ENCODE data around the gene DPF3. TPM values are rescaled to one million over a fixed set of nuclear protein-coding genes. Genes with fewer than 3 reads are reported as not detected.

Gene DPF3
- total and polyA plus RNA-seq, 9 of the 15 experiments (the other 6 are each of a cell fraction or from before 2014, with no cell fraction given): 0.21 to 4.9 (median 1.2) TPM

DNA sequence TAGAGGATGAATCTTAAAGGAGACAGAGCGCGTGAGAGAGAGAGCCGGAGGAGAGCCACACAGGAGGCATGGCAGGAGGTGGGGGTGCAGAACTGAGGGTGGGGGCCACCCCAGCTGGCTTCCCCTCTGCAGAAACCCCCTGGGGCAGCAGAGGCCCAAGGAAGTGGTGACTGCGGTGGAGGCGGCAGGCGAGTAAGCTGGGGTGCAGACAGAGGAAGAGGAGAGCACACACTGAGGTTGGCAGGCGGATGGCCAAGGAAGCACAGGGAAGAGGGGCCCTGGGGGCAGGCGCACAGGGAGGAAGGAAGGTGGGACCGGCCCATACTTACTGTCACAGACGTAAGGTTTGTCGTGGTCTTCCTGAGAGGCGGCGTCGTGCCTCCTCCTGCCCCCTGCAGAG, 179.8 kb downstream of the DPF3 start (continued):
- TF ChIP-seq, protein P1, sequence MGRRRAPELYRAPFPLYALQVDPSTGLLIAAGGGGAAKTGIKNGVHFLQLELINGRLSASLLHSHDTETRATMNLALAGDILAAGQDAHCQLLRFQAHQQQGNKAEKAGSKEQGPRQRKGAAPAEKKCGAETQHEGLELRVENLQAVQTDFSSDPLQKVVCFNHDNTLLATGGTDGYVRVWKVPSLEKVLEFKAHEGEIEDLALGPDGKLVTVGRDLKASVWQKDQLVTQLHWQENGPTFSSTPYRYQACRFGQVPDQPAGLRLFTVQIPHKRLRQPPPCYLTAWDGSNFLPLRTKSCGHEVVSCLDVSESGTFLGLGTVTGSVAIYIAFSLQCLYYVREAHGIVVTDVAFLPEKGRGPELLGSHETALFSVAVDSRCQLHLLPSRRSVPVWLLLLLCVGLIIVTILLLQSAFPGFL (CRISPR knock-in tag; IDR thresholded peaks at IDR 0.05): no peak
- no peak for TF ChIP-seq ZNF431 (CRISPR knock-in tag; IDR thresholded peaks at IDR 0.05)

DNA sequence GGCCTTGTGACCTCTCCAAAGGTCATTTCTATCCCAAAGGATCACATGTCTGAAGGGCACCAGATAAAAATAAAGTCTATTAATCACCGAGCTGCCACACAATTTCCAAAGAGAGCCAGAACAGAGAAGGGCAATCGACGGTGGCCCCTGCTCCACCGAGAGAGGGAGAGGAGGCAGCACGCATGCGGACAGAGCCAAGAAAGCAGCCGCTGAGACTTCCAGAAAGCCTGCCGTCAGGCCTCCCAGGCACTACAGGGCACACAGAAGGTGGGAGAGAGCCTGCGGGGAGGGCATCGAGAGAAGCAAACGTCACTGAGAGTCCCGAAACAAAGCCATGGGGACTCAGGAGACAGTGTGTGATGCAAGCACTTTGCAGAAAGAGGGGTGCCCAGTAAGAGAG, 182.0 kb downstream of the DPF3 start:
- CTCF ChIA-PET (ENCODE audit: low intra/inter-chr PET ratio): interaction anchor here (0.6 kb wide), 1 partner anchor 525 kb away, joined by 3 read pairs; no protein-coding TSS in a partner anchor
- no peak overlapping the region for H3K4me2 ChIP-seq (ENCODE audit: insufficient read depth, low read length)
- H3K9me1 ChIP-seq (ENCODE audit: control insufficient read depth, insufficient read depth, low read length): no peaks in the 10 kb centered on the region
- no peaks in the 10 kb centered on the region for H4K20me1 ChIP-seq (replicated peaks; ENCODE audit: control insufficient read depth, insufficient read depth, low read length)
- H3K4me1 ChIP-seq (replicated peaks in 1 of 2; ENCODE audit: control insufficient read depth in 2 of 2, insufficient read depth in 2 of 2, low read length in 2 of 2): peaks cover 0 to 4% of the 10 kb centered on the region in 2 experiments; a peak in 2 of 5 replicates
- no peaks in the 10 kb centered on the region for H3K79me2 ChIP-seq (ENCODE audit: control insufficient read depth, insufficient read depth, low read length)
- 41% methylated on average over 7 of the region's 12 CpGs for WGBS (ENCODE audit: insufficient coverage, low coverage, missing lambda C conversion rate)
- no TSS peak for BruUV-seq (replicated peaks)
- no peak for FAIRE-seq
- no peaks in the 10 kb centered on the region for H3K9me3 ChIP-seq (replicated peaks; ENCODE audit: control insufficient read depth, insufficient read depth, low read depth, low read length)
- no peak for ATAC-seq
- H3K27me3 ChIP-seq (ENCODE audit: control insufficient read depth in 2 of 2, insufficient read depth in 2 of 2, low read length in 2 of 2): no peaks in the 10 kb centered on the region
- H2AFZ ChIP-seq (ENCODE audit: low read depth, low read length): no peak overlapping the region
- TF ChIP-seq ARID2 (IDR thresholded peaks at IDR 0.05) (no peak), ZNF780A (CRISPR knock-in tag; IDR thresholded peaks at IDR 0.05) (no peak), FOXA3 (CRISPR knock-in tag; conservative IDR thresholded peaks at IDR 0.05 in 1 of 2, IDR thresholded peaks at IDR 0.05 in 1 of 2) (no peak), ZNF76 (CRISPR knock-in tag; IDR thresholded peaks at IDR 0.05; ENCODE audit: borderline replicate concordance) (no peak), MAFK (IDR thresholded peaks at IDR 0.05; ENCODE audit: low read length) (no peak), XRCC4 (IDR thresholded peaks at IDR 0.05; ENCODE audit: extremely low read depth, insufficient read depth, insufficient read length) (no peak), SIN3A (IDR thresholded peaks at IDR 0.05; ENCODE audit: borderline replicate concordance in 2 of 2, control insufficient read depth in 1 of 2, low read depth in 2 of 2, low read length in 2 of 2) (no peak), ZNF146 (CRISPR knock-in tag; IDR thresholded peaks at IDR 0.05; ENCODE audit: unreplicated experiment) (no peak), BCL6 (CRISPR knock-in tag; IDR thresholded peaks at IDR 0.05) (no peak), MIER1 (IDR thresholded peaks at IDR 0.05; ENCODE audit: low read depth) (no peak), RBBP5 (IDR thresholded peaks at IDR 0.05; ENCODE audit: borderline replicate concordance, insufficient read depth, low read length, poor library complexity, severe bottlenecking) (no peak), ZNF121 (CRISPR knock-in tag; conservative IDR thresholded peaks at IDR 0.05) (no peak), POLR2G (IDR thresholded peaks at IDR 0.05; ENCODE audit: low read depth, low read length) (no peak), KLF10 (CRISPR knock-in tag; IDR thresholded peaks at IDR 0.05) (no peak)
- TF ChIP-seq, protein P2, sequence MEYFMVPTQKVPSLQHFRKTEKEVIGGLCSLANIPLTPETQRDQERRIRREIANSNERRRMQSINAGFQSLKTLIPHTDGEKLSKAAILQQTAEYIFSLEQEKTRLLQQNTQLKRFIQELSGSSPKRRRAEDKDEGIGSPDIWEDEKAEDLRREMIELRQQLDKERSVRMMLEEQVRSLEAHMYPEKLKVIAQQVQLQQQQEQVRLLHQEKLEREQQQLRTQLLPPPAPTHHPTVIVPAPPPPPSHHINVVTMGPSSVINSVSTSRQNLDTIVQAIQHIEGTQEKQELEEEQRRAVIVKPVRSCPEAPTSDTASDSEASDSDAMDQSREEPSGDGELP (CRISPR knock-in tag; IDR thresholded peaks at IDR 0.05; ENCODE audit: borderline replicate concordance): no peak
- no peak overlapping the region for H3K4me3 ChIP-seq
- H3K36me3 ChIP-seq (ENCODE audit: control insufficient read depth, insufficient read depth, low read length): no peaks in the 10 kb centered on the region
- in situ Hi-C loops (cut with MboI) (no loop called here), intact Hi-C loops (cut with micrococcal nuclease) (no loop called here)
- DNase-seq (ENCODE audit: extremely low read depth in 1 of 4, low spot score in 3 of 4): no peak
- POLR2A ChIA-PET: interaction anchor here (0.5 to 0.6 kb wide), 2 partner anchors 21 to 640 kb away, joined by 3 to 4 read pairs; no protein-coding TSS in a partner anchor
- no peak overlapping the region for H3K27ac ChIP-seq (ENCODE audit: extremely low read depth, low read depth, low read length)
- H3K9ac ChIP-seq (ENCODE audit: insufficient read depth in 1 of 2, low read depth in 2 of 2, low read length in 2 of 2): no peak overlapping the region

Measured in K562 (cell line).